Stimulated activated CD4-positive, alpha-beta T cell treated with anti-CD3 and anti-CD28 coated beads, Interleukin-12 subunit alpha, Interleukin-12 subunit beta, amount 100 ng/mL, for 24 hours (primary cell): ENCODE data around the gene PNMA5.

Experiments used
- DNase-seq, 2 experiments: peaks; one replicate each; pipeline ENCODE4 v3.0.0-alpha.2; 2020; ENCODE audit warnings: low read depth in 2 of 2

The PNMA5 gene

DNA sequence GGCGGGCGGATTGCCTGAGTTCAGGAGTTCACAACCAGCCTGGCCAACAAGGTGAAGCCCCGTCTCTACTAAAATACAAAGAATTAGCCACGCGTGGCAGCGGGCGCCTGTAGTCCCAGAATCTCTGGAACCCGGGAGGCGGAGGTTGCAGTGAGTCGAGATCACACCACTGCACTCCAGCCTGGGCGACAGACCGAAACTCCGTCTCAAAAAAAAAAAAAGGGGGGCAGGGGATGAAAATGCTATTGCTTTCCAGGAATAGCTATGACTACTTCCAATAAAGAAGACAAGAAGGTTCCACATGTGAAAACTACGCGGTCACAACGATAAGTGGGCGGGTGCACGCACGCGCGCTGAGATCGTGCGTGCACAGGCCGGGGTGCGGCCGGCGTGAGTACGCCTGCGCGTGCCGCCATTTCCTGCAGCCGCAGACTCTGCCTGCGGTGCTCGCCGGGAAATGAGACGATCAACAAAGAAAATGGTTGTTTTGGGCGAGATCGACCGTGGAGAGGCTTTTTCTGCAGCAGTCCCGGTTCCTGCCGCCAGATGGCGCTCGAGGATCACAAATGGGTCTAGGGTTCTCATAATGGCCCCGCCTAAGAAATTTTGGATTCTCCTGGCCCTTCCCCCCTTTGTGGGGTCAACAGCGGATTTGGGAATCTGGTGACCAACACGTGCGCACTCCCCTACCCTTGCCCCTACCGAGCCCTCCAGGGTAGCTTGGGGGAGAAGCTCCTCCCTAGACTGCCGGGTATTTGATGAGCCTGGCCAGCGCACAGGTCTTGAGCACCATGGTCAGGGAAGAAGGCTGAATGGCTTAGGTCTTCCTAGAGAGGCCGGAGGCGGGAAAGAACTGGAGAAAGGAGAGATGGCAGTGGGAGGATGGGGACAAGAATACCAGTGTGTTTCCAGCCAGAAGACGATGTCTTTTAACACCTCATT is 35.1 kb downstream of the PNMA5 start:
- peak; percentile 73 to 84 for DNase-seq

DNA sequence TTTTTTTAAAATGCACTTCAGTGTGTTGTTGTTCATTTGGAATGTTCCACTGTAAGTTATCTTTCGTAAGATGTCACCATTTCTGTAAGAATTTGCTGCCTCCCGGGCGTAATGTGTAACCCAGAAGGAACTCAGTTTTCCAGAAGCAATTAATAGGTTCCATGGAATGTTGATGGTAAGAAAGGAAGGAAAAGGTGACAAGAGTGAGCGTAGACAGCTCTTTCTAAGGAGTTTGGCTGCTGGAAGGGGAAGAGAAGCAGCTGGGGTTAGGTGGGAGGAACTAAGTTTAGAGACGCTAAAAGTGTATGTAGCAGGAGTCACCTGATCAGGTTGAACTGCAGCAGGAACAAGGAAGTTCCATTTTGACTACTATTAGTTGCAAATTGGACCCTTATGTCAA is 35.9 kb downstream of the PNMA5 start:
- DNase-seq: no peak

DNA sequence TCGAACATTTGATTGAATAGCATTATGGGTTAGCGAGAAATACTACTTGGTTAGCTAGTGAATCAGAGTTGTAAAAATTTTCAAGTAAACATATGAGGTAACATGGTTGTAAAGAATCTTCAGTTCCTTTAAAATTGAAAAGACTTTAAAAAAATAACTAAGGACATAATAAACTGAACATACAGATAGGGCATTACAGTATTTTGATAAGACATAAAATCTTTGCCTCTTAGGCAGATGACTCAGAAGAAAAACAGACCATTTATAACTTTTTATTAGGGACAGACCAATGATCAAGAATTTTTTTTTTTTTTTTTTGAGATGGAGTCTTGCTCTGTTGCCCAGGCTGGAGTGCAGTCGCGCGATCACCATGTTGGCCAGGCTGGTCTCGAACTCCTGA is 43.1 kb downstream of the PNMA5 start:
- DNase-seq: no peak

DNA sequence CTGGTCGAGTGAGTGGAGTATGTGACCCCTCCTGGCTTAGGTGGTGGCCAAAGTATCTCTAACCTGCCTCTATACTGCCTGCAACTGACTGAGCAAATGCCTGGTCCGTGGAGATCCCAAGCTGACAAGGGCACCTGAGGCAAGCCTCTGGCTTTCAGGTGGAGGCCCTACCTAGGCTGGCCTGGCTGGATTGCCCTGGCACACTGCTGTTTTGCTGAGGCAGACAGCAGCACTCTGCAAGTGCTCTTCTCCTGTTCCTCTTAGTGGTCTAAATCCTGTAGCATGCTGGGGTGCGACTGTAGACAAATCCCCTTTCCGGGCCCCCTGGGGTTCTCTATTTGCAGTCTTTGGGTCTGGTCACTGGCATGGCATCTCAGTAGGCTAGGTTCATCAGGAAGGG is 44.8 kb downstream of the PNMA5 start:
- no peak for DNase-seq

DNA sequence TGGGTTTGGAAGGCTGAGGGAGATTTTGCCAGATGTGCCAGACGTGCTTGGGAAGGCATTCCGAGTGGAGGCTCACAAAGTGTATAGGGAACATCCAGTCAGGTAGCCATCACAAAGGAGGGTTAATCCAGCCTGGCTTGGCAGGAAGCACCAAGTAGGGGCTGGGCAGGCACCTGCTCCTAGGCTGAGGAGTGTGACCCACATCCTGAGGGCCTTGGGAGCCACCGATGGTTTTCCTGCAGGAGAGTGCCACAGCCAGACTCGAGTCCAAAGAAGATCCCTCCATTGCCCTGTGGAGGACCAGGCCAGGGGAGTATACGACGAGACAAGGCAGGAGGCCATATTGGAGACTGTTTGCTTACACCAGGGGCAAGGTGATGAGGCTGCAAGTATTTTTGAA is 47.2 kb downstream of the PNMA5 start:
- no peak for DNase-seq

DNA sequence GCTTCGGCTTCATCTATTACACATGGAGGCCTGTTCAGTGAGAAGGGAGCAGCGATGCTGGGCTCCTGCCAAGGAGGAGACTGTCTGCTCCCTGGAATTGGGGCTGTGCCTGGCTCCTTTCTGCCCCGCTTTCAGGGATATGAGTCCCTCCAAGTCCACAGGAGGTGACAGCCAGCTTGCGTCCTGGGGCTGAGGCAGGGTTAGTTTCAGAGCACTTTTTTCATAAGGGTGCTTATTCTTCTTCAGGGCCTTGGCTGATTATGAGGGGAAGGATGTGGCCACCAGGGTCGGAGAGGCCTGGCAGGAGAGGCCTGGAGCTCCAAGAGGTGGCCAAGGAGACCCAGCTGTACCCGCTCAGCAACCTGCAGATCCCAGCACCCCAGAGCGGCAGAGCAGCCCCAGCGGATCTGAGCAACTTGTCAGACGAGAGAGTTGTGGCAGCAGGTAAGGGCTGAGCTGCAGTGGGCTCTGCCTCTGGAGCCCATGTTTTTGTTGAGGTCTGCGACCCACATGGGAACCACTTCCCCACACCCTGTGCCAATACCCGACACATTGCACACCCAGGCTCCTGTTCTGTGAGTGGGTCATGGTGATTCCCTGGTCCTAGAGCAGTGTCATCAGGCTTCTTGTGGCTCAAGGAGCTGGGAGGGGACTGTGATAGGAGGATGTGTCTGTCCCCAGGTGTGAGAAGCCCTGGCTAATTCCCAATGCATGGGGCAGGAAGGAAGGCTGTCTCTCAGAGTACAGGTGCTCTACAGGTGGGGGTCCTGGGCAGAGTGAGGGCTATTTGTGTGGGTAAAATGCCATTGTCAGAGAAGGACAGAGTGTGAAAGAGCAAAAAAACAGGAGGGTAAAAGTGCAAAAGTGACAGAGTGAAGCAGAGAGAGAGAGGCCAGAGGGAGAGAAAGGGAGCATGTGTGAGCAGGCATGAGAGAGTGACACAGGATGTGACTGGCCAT is 48.6 kb downstream of the PNMA5 start:
- DNase-seq: no peak

DNA sequence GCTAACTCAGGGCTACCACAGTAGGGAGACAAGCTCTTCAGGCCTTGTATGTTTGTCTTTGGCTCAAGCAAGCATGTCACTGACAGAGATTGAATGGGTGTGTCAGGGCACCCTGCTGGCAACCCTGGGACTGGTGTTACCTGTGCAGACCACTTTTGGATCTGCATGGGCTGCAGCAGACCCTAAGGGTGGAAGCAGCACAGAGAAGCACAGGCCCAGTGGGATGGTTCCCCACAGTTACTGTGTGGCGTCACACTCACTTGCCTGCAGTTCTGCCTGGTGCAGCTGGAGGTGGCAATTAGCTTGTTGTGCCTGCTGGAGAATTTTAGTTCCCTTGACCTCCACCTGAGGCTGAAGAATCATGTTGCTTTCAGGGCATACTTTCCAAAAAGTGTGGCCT is 50.1 kb downstream of the PNMA5 start:
- no peak for DNase-seq

DNA sequence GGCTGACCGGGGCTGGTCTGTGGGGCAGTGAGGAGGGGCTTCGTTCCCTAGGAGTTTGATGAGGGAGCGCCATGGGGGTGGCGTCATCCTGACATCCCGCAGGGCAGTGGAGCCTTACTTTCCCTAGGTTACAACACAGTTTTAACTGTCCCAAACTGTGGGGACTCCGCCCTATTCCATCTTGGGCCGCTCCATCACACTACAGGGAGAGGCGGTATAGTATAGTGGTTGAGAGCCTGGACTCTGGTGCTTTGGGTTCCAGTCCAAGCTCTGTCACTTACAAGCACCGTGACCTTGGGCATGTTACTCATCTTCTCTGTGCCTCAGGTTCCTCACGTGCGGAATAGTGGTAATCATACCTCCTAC is 51.9 kb downstream of the PNMA5 start:
- no peak for DNase-seq

DNA sequence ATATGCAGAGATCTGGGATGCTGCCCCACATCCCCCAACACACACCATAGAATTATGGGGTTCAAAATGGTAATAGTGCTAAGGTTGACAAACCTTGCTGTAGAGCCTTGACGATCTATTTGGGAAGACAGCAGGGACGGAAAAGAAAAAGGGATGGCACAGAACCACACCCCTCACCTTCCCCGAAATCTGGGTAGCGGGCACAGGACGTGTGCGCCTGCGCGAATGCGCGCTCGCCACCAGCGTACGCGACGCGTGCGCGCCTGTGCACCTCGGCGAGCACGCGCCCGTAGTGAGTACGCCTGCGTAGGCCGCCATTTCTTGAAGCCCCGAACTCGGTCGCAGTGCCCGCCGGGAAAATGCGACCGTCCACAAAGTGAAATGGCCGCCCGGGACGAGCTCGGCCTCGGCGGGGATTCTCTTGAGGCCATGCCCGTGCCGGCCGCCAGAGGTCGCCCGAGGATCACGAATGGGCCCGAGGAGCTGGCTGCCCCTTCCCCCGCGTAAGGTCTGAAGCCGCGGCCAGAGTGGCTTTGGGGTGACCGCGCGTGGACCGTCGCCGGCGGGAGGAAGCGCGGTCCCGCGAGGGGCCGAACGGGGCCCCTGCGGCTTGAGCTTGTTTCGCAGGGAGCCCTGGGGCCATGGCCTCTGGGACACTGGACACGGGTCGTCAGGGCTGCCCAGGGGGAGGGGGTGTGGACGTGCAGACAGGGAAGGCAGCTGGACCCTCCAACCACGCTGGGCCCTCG is 52.4 kb downstream of the PNMA5 start:
- DNase-seq: peak; percentile 76 to 80
